Measurements from ENCODE around the gene HMHB1. TPM values are rescaled to one million over a fixed set of nuclear protein-coding genes. Genes with fewer than 3 reads are reported as not detected.
A peak's percentile ranks its signal among the peaks of the same experiment; 100 is the strongest.

HMHB1 gene
- not detected for total RNA-seq
- not detected for polyA plus RNA-seq
- long read RNA-seq, donor 1, result 0 reads
- long read RNA-seq, donor 2, result 0 reads

DNA sequence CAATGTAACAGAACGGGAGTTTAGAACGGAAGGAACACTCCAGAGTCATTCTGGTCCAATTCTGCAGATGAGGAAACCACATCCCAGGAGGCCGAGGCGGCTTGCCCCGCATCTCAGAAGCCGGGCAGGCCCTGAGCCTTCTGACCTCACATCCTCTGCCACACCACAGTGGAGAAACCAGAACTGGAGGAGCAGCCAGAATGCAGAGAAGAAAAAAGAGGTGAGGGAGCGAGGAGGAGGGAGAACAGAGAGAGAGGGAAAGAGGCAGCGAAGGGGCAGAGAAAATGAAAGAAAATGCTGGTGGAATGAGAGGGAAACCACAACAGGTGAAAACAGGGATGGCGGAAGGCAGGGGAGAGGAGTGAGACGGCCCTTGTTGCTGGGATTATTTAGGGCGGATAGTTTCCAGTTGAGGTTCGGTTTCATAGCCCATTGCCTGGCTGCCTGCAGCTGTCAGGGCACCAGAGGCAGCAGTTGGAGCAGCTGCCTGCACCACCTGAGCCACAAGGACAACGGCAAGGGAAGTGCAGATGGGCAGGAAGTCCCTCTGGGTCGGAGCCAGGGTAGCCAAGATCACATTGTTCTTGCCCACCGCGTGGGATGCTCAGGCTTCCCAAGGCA is at the start of gene HMHB1:
Gene HMHB1, plus strand, starts transcription at position 77 of the 621 bp plus-strand sequence.
- TF ChIP-seq, protein P1, sequence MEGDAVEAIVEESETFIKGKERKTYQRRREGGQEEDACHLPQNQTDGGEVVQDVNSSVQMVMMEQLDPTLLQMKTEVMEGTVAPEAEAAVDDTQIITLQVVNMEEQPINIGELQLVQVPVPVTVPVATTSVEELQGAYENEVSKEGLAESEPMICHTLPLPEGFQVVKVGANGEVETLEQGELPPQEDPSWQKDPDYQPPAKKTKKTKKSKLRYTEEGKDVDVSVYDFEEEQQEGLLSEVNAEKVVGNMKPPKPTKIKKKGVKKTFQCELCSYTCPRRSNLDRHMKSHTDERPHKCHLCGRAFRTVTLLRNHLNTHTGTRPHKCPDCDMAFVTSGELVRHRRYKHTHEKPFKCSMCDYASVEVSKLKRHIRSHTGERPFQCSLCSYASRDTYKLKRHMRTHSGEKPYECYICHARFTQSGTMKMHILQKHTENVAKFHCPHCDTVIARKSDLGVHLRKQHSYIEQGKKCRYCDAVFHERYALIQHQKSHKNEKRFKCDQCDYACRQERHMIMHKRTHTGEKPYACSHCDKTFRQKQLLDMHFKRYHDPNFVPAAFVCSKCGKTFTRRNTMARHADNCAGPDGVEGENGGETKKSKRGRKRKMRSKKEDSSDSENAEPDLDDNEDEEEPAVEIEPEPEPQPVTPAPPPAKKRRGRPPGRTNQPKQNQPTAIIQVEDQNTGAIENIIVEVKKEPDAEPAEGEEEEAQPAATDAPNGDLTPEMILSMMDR (IDR thresholded peaks at IDR 0.05), result no peak
- peak in 1 of 2 donors; percentile 56 for DNase-seq
- WGBS, 3 donors, result 45 to 60% (median 49%) methylated on average over 16 of the region's 16 CpGs
- no peak within 1 kb of the TSS for H3K4me3 ChIP-seq
- H3K4me1 ChIP-seq, result no peaks in the 10 kb centered on the region
- intact Hi-C loops (cut with DNase I), result no loop called here
- H3K27ac ChIP-seq, result no peak within 1 kb of the TSS
- H3K27me3 ChIP-seq (ENCODE audit: insufficient read depth in 3 of 3, low read length in 2 of 3), result no peaks in the 10 kb centered on the region
- no peak for ATAC-seq
- H3K36me3 ChIP-seq (ENCODE audit: insufficient read depth in 1 of 2, low read depth in 1 of 2), result no peaks in the 10 kb centered on the region
- H3K9me3 ChIP-seq, result no peaks in the 10 kb centered on the region

DNA sequence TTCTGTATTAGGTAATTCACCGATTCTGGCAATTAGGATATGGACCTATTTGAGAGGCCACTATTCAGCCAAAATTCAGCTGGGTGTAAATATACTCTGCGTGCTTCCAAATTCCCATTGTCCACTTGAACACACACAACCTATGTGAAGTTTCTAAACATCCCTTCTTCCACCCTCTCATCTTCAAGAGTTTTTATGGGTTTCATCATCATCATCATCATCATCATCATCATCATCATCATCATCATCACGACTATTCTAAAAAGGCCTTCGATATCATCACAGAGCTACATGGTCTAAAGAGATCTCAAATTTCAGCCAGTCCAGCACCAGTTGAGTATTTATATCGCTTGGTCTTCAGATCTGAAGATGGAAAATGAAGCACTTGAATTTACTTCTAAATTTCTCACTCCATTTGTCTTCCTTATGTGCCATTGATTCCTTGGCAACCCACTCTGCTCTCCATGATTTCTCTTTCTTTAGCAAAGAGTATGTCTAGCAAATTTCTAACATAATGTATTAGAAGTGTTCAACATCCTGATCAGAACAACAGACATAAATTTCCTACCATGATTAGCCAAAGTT is 49.2 kb upstream of the HMHB1 start:
- DNase-seq (no peak), ATAC-seq (no peak)
- intact Hi-C loops (cut with DNase I), result no loop called here
- H3K36me3 ChIP-seq (ENCODE audit: insufficient read depth in 1 of 2, low read depth in 1 of 2), result no peaks in the 10 kb centered on the region
- 92 to 97% (median 93%) methylated on average over 5 of the region's 5 CpGs for WGBS, 3 donors
- no peak overlapping the region for H3K4me3 ChIP-seq
- H3K27me3 ChIP-seq (ENCODE audit: insufficient read depth in 3 of 3, low read length in 2 of 3), result no peaks in the 10 kb centered on the region
- H3K27ac ChIP-seq, result no peak overlapping the region
- H3K9me3 ChIP-seq, result no peaks in the 10 kb centered on the region
- TF ChIP-seq, protein P1 (IDR thresholded peaks at IDR 0.05), result no peak
- peaks cover 26% of the 10 kb centered on the region for H3K4me1 ChIP-seq

DNA sequence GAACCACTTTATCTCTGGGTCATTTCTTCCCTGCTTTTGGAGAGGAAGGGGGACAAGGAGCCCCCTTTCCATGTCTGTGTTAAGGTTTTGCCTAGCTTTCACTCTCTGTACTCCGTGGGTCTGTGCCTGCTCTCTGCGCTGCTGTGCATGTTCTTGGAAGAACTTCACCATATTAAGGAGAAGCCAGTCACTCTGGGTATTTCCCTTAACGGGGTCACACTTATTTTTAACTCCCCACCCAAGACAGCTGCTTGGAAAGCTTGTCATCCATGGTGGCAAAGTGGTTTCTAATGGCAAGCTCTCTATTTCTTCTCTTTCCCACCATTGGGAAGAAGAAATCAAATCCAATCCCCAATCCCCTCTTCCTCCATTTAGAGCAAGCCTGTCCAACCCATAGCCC is 44.8 kb upstream of the HMHB1 start:
- Histone ChIP-seq H3K27ac (peak overlapping the region; percentile 40), H3K4me3 (peak overlapping the region; percentile 35), H3K9me3 (no peaks in the 10 kb centered on the region), H3K4me1 (no peaks in the 10 kb centered on the region), H3K36me3 (ENCODE audit: insufficient read depth in 1 of 2, low read depth in 1 of 2) (no peaks in the 10 kb centered on the region), H3K27me3 (ENCODE audit: insufficient read depth in 3 of 3, low read length in 2 of 3) (no peaks in the 10 kb centered on the region)
- TF ChIP-seq, protein P1 (IDR thresholded peaks at IDR 0.05), result no peak
- DNase-seq, result no peak
- intact Hi-C loops (cut with DNase I), result no loop called here
- 22 to 46% (median 29%) methylated on average over 3 of the region's 3 CpGs for WGBS, 3 donors
- peak in 3 of 4 donors; percentile 69 to 82 (median 72) for ATAC-seq

DNA sequence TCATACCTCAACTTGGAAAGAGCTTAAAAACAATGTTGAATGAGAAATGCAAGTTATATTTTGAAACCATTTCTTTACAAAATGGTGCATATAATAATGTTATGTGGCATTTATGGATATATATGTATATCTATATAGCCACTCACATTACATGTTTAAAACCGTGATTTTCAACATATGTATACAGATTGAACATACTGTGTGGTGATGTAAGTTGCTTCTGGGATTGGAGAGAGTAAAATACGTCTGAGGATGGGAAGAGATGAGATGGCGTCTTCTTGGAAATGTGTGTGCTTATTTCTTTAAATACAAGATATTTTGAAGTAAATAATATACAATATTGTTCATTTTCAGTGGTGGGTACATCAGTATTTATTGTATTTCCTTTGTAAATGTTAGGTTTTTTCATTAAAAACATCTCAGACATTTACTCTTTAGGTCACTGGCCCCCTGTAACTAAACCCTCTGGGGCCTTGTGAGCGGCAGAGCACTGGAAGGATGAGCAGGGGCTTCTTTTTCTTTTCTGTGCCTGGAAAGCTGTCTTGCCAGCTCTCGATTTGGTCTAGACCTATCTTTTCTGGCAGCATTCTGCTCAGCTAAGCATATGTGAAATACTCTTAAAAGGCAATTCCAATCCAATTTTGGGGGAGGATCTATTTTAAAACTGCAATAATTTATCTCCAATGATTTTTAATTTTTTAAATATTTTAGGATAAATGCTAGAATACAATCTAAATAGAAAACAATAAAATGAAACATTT is 42.8 kb upstream of the HMHB1 start:
- no peaks in the 10 kb centered on the region for H3K36me3 ChIP-seq (ENCODE audit: insufficient read depth in 1 of 2, low read depth in 1 of 2)
- 79 to 85% (median 84%) methylated on average over 5 of the region's 5 CpGs for WGBS, 3 donors

More for the DNA sequence above, 42.8 kb upstream of the HMHB1 start:
- Histone ChIP-seq H3K4me3 (no peak overlapping the region), H3K27me3 (ENCODE audit: insufficient read depth in 3 of 3, low read length in 2 of 3) (no peaks in the 10 kb centered on the region), H3K27ac (no peak overlapping the region), H3K9me3 (no peaks in the 10 kb centered on the region), H3K4me1 (no peaks in the 10 kb centered on the region)
- DNase-seq, result no peak
- TF ChIP-seq, protein P1 (IDR thresholded peaks at IDR 0.05), result no peak
- ATAC-seq, result no peak
- intact Hi-C loops (cut with DNase I), result no loop called here

Measured in psoas muscle (tissue), 8 donors.